Type B pancreatic cell (in vitro differentiated cells): ENCODE data around the gene ANGEL2. TPM values are rescaled to one million over a fixed set of nuclear protein-coding genes. Genes with fewer than 3 reads are reported as not detected.
A peak's percentile ranks its signal among the peaks of the same experiment; 100 is the strongest.

Experiments
- DNase-seq: peaks from one replicate; pipeline ENCODE4 v3.0.0; 2021; ENCODE audit warnings: mixed read lengths; ENCODE audit not compliant: unreplicated experiment; ENCODE audit errors: extremely low spot score
- H3K27ac Mint-ChIP-seq: 2 replicates; pipeline ENCODE4 v1.8.0; 2021; ENCODE audit warnings: mild to moderate bottlenecking, mixed read lengths
- H3K27me3 Mint-ChIP-seq: 2 replicates; pipeline ENCODE4 v1.8.0; 2021; ENCODE audit warnings: mixed read lengths
- H3K36me3 Mint-ChIP-seq: 2 replicates; pipeline ENCODE4 v1.8.0; 2021; ENCODE audit warnings: mixed read lengths
- H3K4me1 Mint-ChIP-seq: one replicate; pipeline ENCODE4 v1.8.0; 2021; ENCODE audit warnings: mixed read lengths; ENCODE audit not compliant: unreplicated experiment
- H3K4me3 Mint-ChIP-seq: 2 replicates; pipeline ENCODE4 v1.8.0; 2021; ENCODE audit warnings: mild to moderate bottlenecking, mixed read lengths
- H3K9me3 Mint-ChIP-seq: 2 replicates; pipeline ENCODE4 v1.8.0; 2021; ENCODE audit warnings: mixed read lengths
- CTCF ChIP-seq: fragments of 200-600 bp; sonication (generic); conservative IDR thresholded peaks from 2 replicates; pipeline ENCODE4 v1.5.0; 2021; ENCODE audit warnings: antibody characterized with exemption, mild to moderate bottlenecking
- total RNA-seq: library from RNA; stranded (reverse); gene quantifications from 2 replicates; pipeline ENCODE4 v1.2.1, GENCODE V29; 2021; ENCODE audit warnings: low replicate concordance

Gene ANGEL2
- total RNA-seq, 1 donor from 2014 or later: 36.0 TPM

DNA sequence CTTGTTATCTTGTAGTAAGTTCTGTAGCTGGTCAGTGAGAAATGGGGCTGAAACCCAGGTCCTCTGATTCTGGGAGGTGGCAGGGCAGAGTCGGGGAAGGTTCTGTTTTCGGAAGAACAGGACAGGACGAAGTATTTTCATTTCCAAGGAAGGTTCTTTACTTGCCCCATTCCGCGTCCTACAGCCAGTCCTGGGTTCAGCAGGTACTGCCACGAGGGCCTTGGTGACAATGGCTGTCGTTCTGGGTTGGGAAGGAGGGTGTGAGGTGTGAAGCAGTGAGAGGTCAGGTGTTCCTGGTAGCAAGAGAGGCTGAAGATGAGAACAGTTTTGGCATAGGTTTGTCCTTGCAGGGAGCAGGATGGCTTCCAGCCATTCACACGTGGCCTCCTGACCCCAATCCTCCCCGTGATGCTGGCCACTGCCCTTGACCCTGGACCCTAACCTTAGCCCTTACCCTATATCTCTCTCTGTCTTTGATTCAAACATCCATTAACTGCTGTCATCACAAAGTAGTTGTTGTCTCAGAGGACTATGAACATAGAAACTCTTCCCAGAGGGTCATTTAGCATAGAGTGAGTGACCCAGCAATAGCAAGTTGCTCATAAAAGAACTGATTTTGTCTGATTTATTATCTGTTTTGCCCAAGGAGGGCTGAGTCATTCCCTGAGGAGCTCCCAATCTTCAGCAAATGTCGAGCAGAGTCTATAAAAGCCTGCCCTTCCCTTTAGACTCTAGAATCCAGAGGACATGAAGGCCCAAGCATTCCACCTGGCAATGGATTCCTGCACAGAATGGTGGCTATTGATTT lies 40.4 kb downstream of the ANGEL2 start:
- TF ChIP-seq CTCF: no peak
- H3K36me3 Mint-ChIP-seq: peaks cover 24% of the 10 kb centered on the region
- peaks cover 24% of the 10 kb centered on the region for H3K4me1 Mint-ChIP-seq
- H3K27ac Mint-ChIP-seq: no peak overlapping the region
- H3K9me3 Mint-ChIP-seq: no peaks in the 10 kb centered on the region
- H3K27me3 Mint-ChIP-seq: no peaks in the 10 kb centered on the region
- peak; percentile 54 for DNase-seq
- H3K4me3 Mint-ChIP-seq: no peak overlapping the region

DNA sequence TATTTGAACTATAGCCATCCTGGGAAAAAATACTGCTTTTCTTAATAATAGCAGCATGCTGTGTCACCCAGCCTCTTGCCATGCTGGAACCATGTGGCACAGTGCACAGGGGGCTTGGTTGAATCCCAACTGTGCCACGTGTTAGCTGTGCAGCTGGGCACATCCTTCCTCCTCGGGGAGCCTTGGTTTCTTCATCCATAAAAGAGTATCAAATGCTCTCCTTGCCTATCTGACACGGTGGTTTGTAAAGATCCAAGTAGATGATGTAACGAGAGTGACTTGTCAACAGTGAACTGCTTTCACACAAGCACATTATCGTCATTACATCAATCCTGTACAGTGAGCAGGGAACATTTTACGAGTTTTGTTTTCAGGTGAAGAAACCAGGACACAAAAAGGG lies 41.0 kb downstream of the ANGEL2 start:
- Mint-ChIP-seq H3K27me3 (no peaks in the 10 kb centered on the region), H3K4me1 (peaks cover 23% of the 10 kb centered on the region), H3K4me3 (no peak overlapping the region), H3K36me3 (peaks cover 26% of the 10 kb centered on the region), H3K27ac (no peak overlapping the region), H3K9me3 (no peaks in the 10 kb centered on the region)
- DNase-seq: peak; percentile 27
- TF ChIP-seq CTCF: no peak

GRCh38 chr1:212973899-212974298 lies 41.8 kb downstream of the ANGEL2 start:
- Mint-ChIP-seq H3K36me3 (peaks cover 29% of the 10 kb centered on the region), H3K4me3 (no peak overlapping the region), H3K27ac (no peak overlapping the region), H3K27me3 (no peaks in the 10 kb centered on the region), H3K4me1 (peaks cover 26% of the 10 kb centered on the region), H3K9me3 (no peaks in the 10 kb centered on the region)
- no peak for TF ChIP-seq CTCF
- DNase-seq: peak; percentile 51

DNA sequence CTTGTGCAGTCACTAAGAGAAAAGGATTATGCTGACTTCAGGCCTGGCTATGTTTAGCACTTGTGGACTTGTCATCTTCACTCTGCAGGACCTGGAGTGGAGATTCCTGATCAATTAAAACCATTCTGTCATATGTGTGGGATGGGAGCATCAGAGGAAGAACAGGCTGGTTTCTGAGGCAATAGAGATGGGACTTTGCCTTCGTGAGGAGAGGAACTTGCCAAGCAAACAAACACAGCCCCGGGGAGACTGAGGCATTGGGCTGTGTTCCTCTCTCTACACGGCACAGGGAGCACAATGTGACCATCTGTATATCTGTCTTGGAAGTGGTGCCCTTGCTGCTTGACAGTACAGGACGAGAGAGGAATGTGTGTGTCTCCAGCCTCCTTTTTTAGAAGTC lies 42.2 kb downstream of the ANGEL2 start:
- H3K9me3 Mint-ChIP-seq: no peaks in the 10 kb centered on the region
- H3K4me1 Mint-ChIP-seq: peaks cover 30% of the 10 kb centered on the region
- no peaks in the 10 kb centered on the region for H3K27me3 Mint-ChIP-seq
- H3K27ac Mint-ChIP-seq: no peak overlapping the region
- DNase-seq: no peak
- H3K36me3 Mint-ChIP-seq: peaks cover 25% of the 10 kb centered on the region
- H3K4me3 Mint-ChIP-seq: no peak overlapping the region
- no peak for TF ChIP-seq CTCF

- H3K4me3 Mint-ChIP-seq: no peak overlapping the region
- no peak for TF ChIP-seq CTCF
- no peaks in the 10 kb centered on the region for H3K9me3 Mint-ChIP-seq
- peaks cover 35% of the 10 kb centered on the region for H3K4me1 Mint-ChIP-seq
- H3K27me3 Mint-ChIP-seq: no peaks in the 10 kb centered on the region
- peaks cover 31% of the 10 kb centered on the region for H3K36me3 Mint-ChIP-seq
- peak; percentile 47 for DNase-seq
- no peak overlapping the region for H3K27ac Mint-ChIP-seq
Observed at GRCh38 chr1:212971312-212971711, 44.4 kb downstream of the ANGEL2 start.
